HuH-7 (cell line): ENCODE measurements around the gene LKAAEAR1.
"Not testable (repeated sequence)": the region's sequence is repeated elsewhere in the genome, so short reads cannot be mapped to it uniquely, and the experiment has no call there.

Experiments
- DNase-seq: peaks from one replicate; pipeline ENCODE4 v3.0.0; 2011; ENCODE audit warnings: low spot score

The LKAAEAR1 gene

GRCh38 chr20:64098471-64099013 lies 14.3 kb upstream of the LKAAEAR1 start:
- DNase-seq, result no peak

- DNase-seq, result no peak
These were observed 12.3 kb upstream of the LKAAEAR1 start for GRCh38 chr20:64096535-64096934.

GRCh38 chr20:64095927-64096326 lies 11.7 kb upstream of the LKAAEAR1 start:
- DNase-seq, result no peak

GRCh38 chr20:64095455-64095854 lies 11.3 kb upstream of the LKAAEAR1 start:
- DNase-seq, result no peak

GRCh38 chr20:64093013-64093503 lies 8.9 kb upstream of the LKAAEAR1 start:
- peak; percentile 92 for DNase-seq

GRCh38 chr20:64092258-64093012 lies 8.2 kb upstream of the LKAAEAR1 start:
- DNase-seq, result no peak

GRCh38 chr20:64091770-64092169 lies 7.6 kb upstream of the LKAAEAR1 start:
- DNase-seq, result no peak

- no peak for DNase-seq
These were observed 7.1 kb upstream of the LKAAEAR1 start for GRCh38 chr20:64091340-64091739.

GRCh38 chr20:64090165-64090564 lies 6.0 kb upstream of the LKAAEAR1 start:
- DNase-seq, result no peak

GRCh38 chr20:64088586-64088985 lies 4.4 kb upstream of the LKAAEAR1 start:
- not testable (repeated sequence) for DNase-seq

- DNase-seq, result not testable (repeated sequence)
These were observed 3.1 kb upstream of the LKAAEAR1 start for GRCh38 chr20:64087226-64087825.

GRCh38 chr20:64086801-64087200 lies 2.6 kb upstream of the LKAAEAR1 start:
- DNase-seq, result no peak

GRCh38 chr20:64084685-64085152 lies 521 bp upstream of the LKAAEAR1 start:
- DNase-seq, result no peak

GRCh38 chr20:64083378-64083803 lies 807 bp downstream of the LKAAEAR1 start:
- DNase-seq, result peak; percentile 96

- no peak for DNase-seq
These were observed 1.3 kb downstream of the LKAAEAR1 start for GRCh38 chr20:64082820-64083377.

GRCh38 chr20:64082126-64082731 lies 2.0 kb downstream of the LKAAEAR1 start:
- DNase-seq, result no peak

GRCh38 chr20:64081624-64081964 lies 2.6 kb downstream of the LKAAEAR1 start:
- no peak for DNase-seq

- DNase-seq, result no peak
These were observed 3.2 kb downstream of the LKAAEAR1 start for GRCh38 chr20:64080813-64081623.

GRCh38 chr20:64080013-64080812 lies 4.0 kb downstream of the LKAAEAR1 start, which contains the start of gene OPRL1:
Gene OPRL1 (plus strand): TSS chr20:64080082. CDS start chr20:64092721, 12,639 bp downstream.
- DNase-seq, result no peak

GRCh38 chr20:64079273-64080012 lies 4.8 kb downstream of the LKAAEAR1 start, which contains the start of gene RGS19:
Gene RGS19 (minus strand): TSS chr20:64079518. CDS start chr20:64076886, 2,632 bp downstream.
- DNase-seq, result peak; percentile 87
